Glutamatergic neuron (in vitro differentiated cells): ENCODE results near the gene PRSS22. TPM values are rescaled to one million over a fixed set of nuclear protein-coding genes. Genes with fewer than 3 reads are reported as not detected.

Experiments
- DNase-seq: peaks from one replicate; pipeline ENCODE4 v3.0.0; 2022
- H3K27ac Mint-ChIP-seq: one replicate; pipeline ENCODE4 v1.8.0; 2020; ENCODE audit warnings: mild to moderate bottlenecking, mixed read lengths, inconsistent platforms; ENCODE audit not compliant: unreplicated experiment
- H3K27me3 Mint-ChIP-seq: one replicate; pipeline ENCODE4 v1.8.0; 2020; ENCODE audit warnings: mild to moderate bottlenecking, moderate library complexity, mixed read lengths, inconsistent platforms; ENCODE audit not compliant: unreplicated experiment
- H3K36me3 Mint-ChIP-seq: one replicate; pipeline ENCODE4 v1.8.0; 2020; ENCODE audit warnings: mild to moderate bottlenecking, mixed read lengths, inconsistent platforms; ENCODE audit not compliant: unreplicated experiment
- H3K4me1 Mint-ChIP-seq: one replicate; pipeline ENCODE4 v1.8.0; 2020; ENCODE audit warnings: mild to moderate bottlenecking, low read depth, mixed read lengths, inconsistent platforms; ENCODE audit not compliant: unreplicated experiment
- H3K4me3 Mint-ChIP-seq: one replicate; pipeline ENCODE4 v1.8.0; 2020; ENCODE audit warnings: mild to moderate bottlenecking, mixed read lengths, inconsistent platforms; ENCODE audit not compliant: unreplicated experiment
- H3K9me3 Mint-ChIP-seq: one replicate; pipeline ENCODE4 v1.8.0; 2020; ENCODE audit warnings: mild to moderate bottlenecking, moderate library complexity, mixed read lengths, inconsistent platforms; ENCODE audit not compliant: unreplicated experiment
- CTCF ChIP-seq: fragments of 200-600 bp; sonication (generic); IDR thresholded peaks from one replicate; pipeline ENCODE4 v1.5.0; 2021; ENCODE audit not compliant: partially characterized antibody, unreplicated experiment
- total RNA-seq: library from RNA; stranded (reverse); fragmentation: NEBNext Ultra II Directional; extraction: Animal tissue kit (Norgen Biotek cat#: 25700); gene quantifications from one replicate; pipeline ENCODE4 v1.2.1, GENCODE V29; 2021; ENCODE audit not compliant: unreplicated experiment

PRSS22 gene
- total RNA-seq, 1 donor from 2014 or later: not detected

GRCh38 chr16:2856061-2856670, 1.8 kb downstream of the PRSS22 start:
- Mint-ChIP-seq H3K9me3 (peaks cover 3% of the 10 kb centered on the region), H3K4me3 (no peak overlapping the region), H3K27me3 (peaks cover 6% of the 10 kb centered on the region), H3K36me3 (peaks cover 7% of the 10 kb centered on the region), H3K27ac (no peak overlapping the region), H3K4me1 (peaks cover 2% of the 10 kb centered on the region)
- TF ChIP-seq CTCF: no peak
- DNase-seq: no peak

- H3K36me3 Mint-ChIP-seq: peaks cover 7% of the 10 kb centered on the region
- H3K27me3 Mint-ChIP-seq: peaks cover 6% of the 10 kb centered on the region
- peaks cover 2% of the 10 kb centered on the region for H3K4me1 Mint-ChIP-seq
- H3K4me3 Mint-ChIP-seq: no peak overlapping the region
- peaks cover 3% of the 10 kb centered on the region for H3K9me3 Mint-ChIP-seq
- no peak for DNase-seq
- no peak overlapping the region for H3K27ac Mint-ChIP-seq
- no peak for TF ChIP-seq CTCF
Measured at GRCh38 chr16:2855536-2855935, 2.4 kb downstream of the PRSS22 start.

- no peak for DNase-seq
- peaks cover 2% of the 10 kb centered on the region for H3K4me1 Mint-ChIP-seq
- no peak overlapping the region for H3K27ac Mint-ChIP-seq
- H3K9me3 Mint-ChIP-seq: peaks cover 5% of the 10 kb centered on the region
- peaks cover 7% of the 10 kb centered on the region for H3K36me3 Mint-ChIP-seq
- no peak overlapping the region for H3K4me3 Mint-ChIP-seq
- peak; percentile 85 for TF ChIP-seq CTCF
- H3K27me3 Mint-ChIP-seq: peaks cover 6% of the 10 kb centered on the region
Measured at GRCh38 chr16:2854700-2855309, 3.2 kb downstream of the PRSS22 start.

- H3K27me3 Mint-ChIP-seq: peaks cover 6% of the 10 kb centered on the region
- TF ChIP-seq CTCF: no peak
- H3K4me1 Mint-ChIP-seq: peaks cover 2% of the 10 kb centered on the region
- H3K36me3 Mint-ChIP-seq: peaks cover 7% of the 10 kb centered on the region
- no peak overlapping the region for H3K4me3 Mint-ChIP-seq
- no peak for DNase-seq
- no peak overlapping the region for H3K27ac Mint-ChIP-seq
- peaks cover 5% of the 10 kb centered on the region for H3K9me3 Mint-ChIP-seq
Measured at GRCh38 chr16:2853531-2854073, 4.4 kb downstream of the PRSS22 start.

GRCh38 chr16:2852731-2853507, 5.1 kb downstream of the PRSS22 start:
- DNase-seq: no peak
- no peak overlapping the region for H3K4me3 Mint-ChIP-seq

More at GRCh38 chr16:2852731-2853507, 5.1 kb downstream of the PRSS22 start:
- peaks cover 2% of the 10 kb centered on the region for H3K4me1 Mint-ChIP-seq
- no peak overlapping the region for H3K27ac Mint-ChIP-seq
- H3K27me3 Mint-ChIP-seq: peaks cover 6% of the 10 kb centered on the region
- peaks cover 7% of the 10 kb centered on the region for H3K36me3 Mint-ChIP-seq
- no peak for TF ChIP-seq CTCF
- H3K9me3 Mint-ChIP-seq: peaks cover 5% of the 10 kb centered on the region
